Measurements from ENCODE around the gene IGFBP4.

IGFBP4 gene

GRCh38 chr17:40501499-40501911 lies 58.3 kb downstream of the IGFBP4 start, which contains the start of gene TNS4:
TSS of gene TNS4 (minus strand) at chr17:40501623. CDS start at chr17:40496425, 5,198 bp downstream.
- DNase-seq = no peak
- in situ Hi-C loops (cut with MboI; ENCODE audit: low pct_unique_long_range_greater_than_20kb, low sequenced_read_pairs) = no loop called here

GRCh38 chr17:40502716-40503115 lies 59.5 kb downstream of the IGFBP4 start:
- DNase-seq = no peak
- in situ Hi-C loops (cut with MboI; ENCODE audit: low pct_unique_long_range_greater_than_20kb, low sequenced_read_pairs) = no loop called here

- in situ Hi-C loops (cut with MboI; ENCODE audit: low pct_unique_long_range_greater_than_20kb, low sequenced_read_pairs) = no loop called here
Measured at GRCh38 chr17:40503154-40503553, 59.9 kb downstream of the IGFBP4 start.

GRCh38 chr17:40506786-40507185 lies 63.5 kb downstream of the IGFBP4 start:
- in situ Hi-C loops (cut with MboI; ENCODE audit: low pct_unique_long_range_greater_than_20kb, low sequenced_read_pairs) = no loop called here

More at GRCh38 chr17:40503154-40503553, 59.9 kb downstream of the IGFBP4 start:
- no peak for DNase-seq

More at GRCh38 chr17:40506786-40507185, 63.5 kb downstream of the IGFBP4 start:
- DNase-seq = no peak
